CD4-positive, alpha-beta T cell (primary cell): Measurements from ENCODE around the gene KRT76. TPM values are rescaled to one million over a fixed set of nuclear protein-coding genes. Genes with fewer than 3 reads are reported as not detected.

Experiments
- ATAC-seq: fragments of 200-7000 bp; cut with Tn5 transposase; one replicate; pipeline ENCODE4 v1.10.0; 2022; ENCODE audit warnings: mild to moderate bottlenecking; ENCODE audit not compliant: poor library complexity
- CTCF ChIA-PET: fragments of 350-600 bp; sonication (Branson Sonifier 250); formaldehyde crosslinking; loops from one replicate; lab custom pipeline; 2021; ENCODE audit warnings: antibody characterized with exemption, inconsistent platforms; lab: Charles Lee
- POLR2A ChIA-PET: fragments of 350-600 bp; sonication (Branson Sonifier 250); formaldehyde crosslinking; loops from one replicate; lab custom pipeline; 2021; ENCODE audit warnings: antibody characterized with exemption, inconsistent platforms; lab: Charles Lee
- DNase-seq, 14 experiments: peaks; one replicate each; pipeline ENCODE4 v3.0.0-alpha.2; 2013 to 2020; ENCODE audit warnings: mixed read lengths in 2 of 14
- H3K27ac ChIP-seq, 2 donors: one replicate each; pipeline versions ENCODE4 v1.5.1 to v1.7.0; 2013; ENCODE audit warnings: low read length in 2 of 2, low read depth in 1 of 2, mild to moderate bottlenecking in 1 of 2
- H3K27me3 ChIP-seq, 2 experiments: 1 replicate in 1 of 2; 2 replicates in 1 of 2; pipeline versions ENCODE4 v1.6.1 to v1.7.0; 2013; ENCODE audit warnings: low read length in 2 of 2, control low read depth in 1 of 2, mild to moderate bottlenecking in 1 of 2, moderate library complexity in 1 of 2; ENCODE audit not compliant: insufficient read depth in 2 of 2, control insufficient read depth in 1 of 2
- H3K36me3 ChIP-seq: one replicate; pipeline ENCODE4 v1.6.1; 2013; ENCODE audit warnings: low read length, control low read depth; ENCODE audit not compliant: insufficient read depth
- H3K4me1 ChIP-seq: one replicate; pipeline ENCODE4 v1.6.1; 2013; ENCODE audit warnings: low read length, control low read depth; ENCODE audit not compliant: insufficient read depth
- H3K4me3 ChIP-seq: one replicate; pipeline ENCODE4 v1.5.1; 2013; ENCODE audit warnings: mild to moderate bottlenecking, low read length, moderate library complexity
- H3K9me3 ChIP-seq, 2 experiments: 1 replicate in 1 of 2; 2 replicates in 1 of 2; pipeline versions ENCODE4 v1.6.1 to v1.7.0; 2013; ENCODE audit warnings: low read length in 2 of 2, mild to moderate bottlenecking in 2 of 2, control low read depth in 1 of 2, moderate library complexity in 1 of 2; ENCODE audit not compliant: control insufficient read depth in 1 of 2, insufficient read depth in 1 of 2
- H3K27ac Mint-ChIP-seq: one replicate; pipeline ENCODE4 v1.8.0; 2020; ENCODE audit warnings: mixed read lengths
- H3K27me3 Mint-ChIP-seq: one replicate; pipeline ENCODE4 v1.8.0; 2021; ENCODE audit warnings: mixed read lengths
- H3K36me3 Mint-ChIP-seq: one replicate; pipeline ENCODE4 v1.8.0; 2021; ENCODE audit warnings: low read depth, mixed read lengths
- H3K4me1 Mint-ChIP-seq: one replicate; pipeline ENCODE4 v1.8.0; 2021; ENCODE audit warnings: low read depth, mixed read lengths
- H3K4me3 Mint-ChIP-seq: one replicate; pipeline ENCODE4 v1.8.0; 2020; ENCODE audit warnings: mild to moderate bottlenecking, mixed read lengths
- H3K9me3 Mint-ChIP-seq: one replicate; pipeline ENCODE4 v1.8.0; 2020; ENCODE audit warnings: mixed read lengths
- intact Hi-C, 2 experiments: fragments of 100-400 bp; cut with DNase I in 1 of 2; cut with micrococcal nuclease in 1 of 2; formaldehyde crosslinking; loops; one replicate each; pipeline versions ENCODE4 v1.15.1 to v1.9.0; 2023 to 2025; cut with DNase I, micrococcal nuclease
- total RNA-seq, 174 experiments: library from RNA in 2 of 174; stranded (reverse) in 2 of 174; gene quantifications; one replicate each; pipeline ENCODE4 v1.2.3 and lab custom pipeline; 2021 to 2026
- TF ChIP-seq, protein P1 (sequence below): fragments of 200-600 bp; IDR thresholded peaks from one replicate; pipeline ENCODE4 v1.8.0; 2022; ENCODE audit warnings: antibody characterized with exemption, mild to moderate bottlenecking

The KRT76 gene
- total RNA-seq, 2 experiments from 2014 or later, result not detected

DNA sequence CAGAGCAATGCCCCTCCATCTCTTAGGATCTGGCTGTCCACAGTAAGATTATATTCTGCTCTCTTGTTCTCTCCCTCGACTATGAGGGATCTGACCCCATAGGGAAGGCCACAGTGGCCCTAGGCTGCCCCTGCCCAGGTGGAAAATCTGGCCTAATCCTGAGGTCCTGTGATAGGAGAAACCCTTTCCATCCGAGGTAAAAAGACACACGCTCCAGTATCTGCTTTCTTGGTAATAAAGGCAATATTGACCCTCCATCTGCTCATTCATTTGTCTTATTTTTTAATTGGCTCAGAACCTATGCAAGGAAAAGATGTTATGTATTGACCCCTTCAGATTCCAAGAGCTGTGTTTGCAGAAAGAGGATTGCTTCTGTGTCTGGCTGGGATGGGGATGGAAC lies 9.7 kb downstream of the KRT76 start:
- DNase-seq (no peak), ATAC-seq (no peak)
- Histone ChIP-seq H3K4me1 (no peaks in the 10 kb centered on the region), H3K27me3 (peaks cover 0 to 3% of the 10 kb centered on the region in 2 experiments), H3K27ac (no peak overlapping the region), H3K9me3 (peaks cover 0 to 4% of the 10 kb centered on the region in 2 experiments), H3K36me3 (no peaks in the 10 kb centered on the region), H3K4me3 (no peak overlapping the region)
- Mint-ChIP-seq H3K36me3 (no peaks in the 10 kb centered on the region), H3K4me3 (no peak overlapping the region), H3K4me1 (no peaks in the 10 kb centered on the region), H3K27ac (no peak overlapping the region), H3K27me3 (peaks cover 4% of the 10 kb centered on the region), H3K9me3 (no peaks in the 10 kb centered on the region)
- POLR2A ChIA-PET, result no interaction called here
- CTCF ChIA-PET, result no interaction called here
- TF ChIP-seq, protein P1, sequence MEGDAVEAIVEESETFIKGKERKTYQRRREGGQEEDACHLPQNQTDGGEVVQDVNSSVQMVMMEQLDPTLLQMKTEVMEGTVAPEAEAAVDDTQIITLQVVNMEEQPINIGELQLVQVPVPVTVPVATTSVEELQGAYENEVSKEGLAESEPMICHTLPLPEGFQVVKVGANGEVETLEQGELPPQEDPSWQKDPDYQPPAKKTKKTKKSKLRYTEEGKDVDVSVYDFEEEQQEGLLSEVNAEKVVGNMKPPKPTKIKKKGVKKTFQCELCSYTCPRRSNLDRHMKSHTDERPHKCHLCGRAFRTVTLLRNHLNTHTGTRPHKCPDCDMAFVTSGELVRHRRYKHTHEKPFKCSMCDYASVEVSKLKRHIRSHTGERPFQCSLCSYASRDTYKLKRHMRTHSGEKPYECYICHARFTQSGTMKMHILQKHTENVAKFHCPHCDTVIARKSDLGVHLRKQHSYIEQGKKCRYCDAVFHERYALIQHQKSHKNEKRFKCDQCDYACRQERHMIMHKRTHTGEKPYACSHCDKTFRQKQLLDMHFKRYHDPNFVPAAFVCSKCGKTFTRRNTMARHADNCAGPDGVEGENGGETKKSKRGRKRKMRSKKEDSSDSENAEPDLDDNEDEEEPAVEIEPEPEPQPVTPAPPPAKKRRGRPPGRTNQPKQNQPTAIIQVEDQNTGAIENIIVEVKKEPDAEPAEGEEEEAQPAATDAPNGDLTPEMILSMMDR, result no peak
- intact Hi-C loops, result no loop called here

DNA sequence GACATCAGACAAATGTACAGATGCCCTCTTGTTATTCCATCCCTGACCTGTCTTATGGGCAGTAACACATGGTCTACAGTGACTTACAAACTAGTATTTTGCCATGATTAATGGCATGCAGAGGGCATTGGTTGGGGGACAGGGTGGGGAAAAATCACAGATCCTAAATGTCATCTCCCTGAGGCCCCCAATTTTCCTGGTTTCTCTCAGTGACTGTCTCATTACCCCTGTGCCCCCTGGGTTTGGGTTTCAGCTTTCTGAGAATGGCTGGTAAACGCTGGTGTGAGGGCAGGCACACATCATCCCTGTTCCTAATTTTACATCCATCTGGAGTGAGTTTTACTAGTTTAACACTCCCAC lies 10.1 kb downstream of the KRT76 start:
- TF ChIP-seq, protein P1, result no peak
- H3K27me3 ChIP-seq, result peaks cover 0 to 3% of the 10 kb centered on the region in 2 experiments
- ChIA-PET POLR2A (no interaction called here), CTCF (no interaction called here)
- no peak for ATAC-seq
- H3K4me3 ChIP-seq, result no peak overlapping the region
- H3K36me3 ChIP-seq, result no peaks in the 10 kb centered on the region
- peaks cover 0 to 4% of the 10 kb centered on the region in 2 experiments for H3K9me3 ChIP-seq
- Mint-ChIP-seq H3K4me1 (no peaks in the 10 kb centered on the region), H3K27ac (no peak overlapping the region), H3K27me3 (peaks cover 4% of the 10 kb centered on the region), H3K36me3 (no peaks in the 10 kb centered on the region), H3K4me3 (no peak overlapping the region), H3K9me3 (no peaks in the 10 kb centered on the region)
- DNase-seq, result no peak
- no peaks in the 10 kb centered on the region for H3K4me1 ChIP-seq
- intact Hi-C loops, result no loop called here
- no peak overlapping the region for H3K27ac ChIP-seq

DNA sequence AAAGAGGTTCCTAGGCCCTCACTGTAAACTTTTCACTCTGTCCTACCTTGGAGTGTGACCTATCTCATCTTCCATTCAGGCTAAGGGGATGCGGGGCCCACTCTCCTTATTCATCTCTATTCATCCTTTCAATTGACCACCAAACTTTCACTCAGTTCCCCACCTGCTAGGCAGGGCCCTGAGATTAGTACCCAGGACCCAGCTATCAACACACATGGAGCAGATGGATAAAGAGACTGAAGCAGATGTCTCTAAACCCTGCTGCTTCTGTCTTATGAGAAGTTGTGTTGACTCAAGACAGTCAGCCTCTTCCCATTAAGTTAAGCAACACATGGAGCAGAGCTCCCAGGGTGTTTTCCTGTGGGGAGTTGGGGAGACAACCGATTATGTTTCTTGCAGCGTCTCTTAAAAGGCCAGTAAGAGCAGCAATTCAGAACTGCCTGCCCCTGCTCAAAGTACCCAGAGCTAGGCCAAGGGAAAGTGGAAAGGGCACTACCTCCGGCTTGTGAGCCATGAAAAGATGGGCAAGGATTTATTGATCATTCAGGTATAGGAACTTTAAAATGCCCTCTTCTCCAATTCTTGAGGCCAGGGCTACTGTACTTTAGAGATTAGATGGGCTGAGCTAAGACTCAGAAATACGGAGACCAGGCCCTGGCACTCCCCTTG lies 10.7 kb downstream of the KRT76 start:
- H3K27ac ChIP-seq, result no peak overlapping the region
- ChIA-PET CTCF (no interaction called here), POLR2A (no interaction called here)
- no peak for ATAC-seq
- H3K36me3 ChIP-seq, result no peaks in the 10 kb centered on the region
- Mint-ChIP-seq H3K4me3 (no peak overlapping the region), H3K9me3 (no peaks in the 10 kb centered on the region), H3K4me1 (no peaks in the 10 kb centered on the region), H3K36me3 (no peaks in the 10 kb centered on the region), H3K27ac (no peak overlapping the region), H3K27me3 (peaks cover 4% of the 10 kb centered on the region)
- no peaks in the 10 kb centered on the region for H3K4me1 ChIP-seq
- H3K9me3 ChIP-seq, result peaks cover 3 to 4% of the 10 kb centered on the region in 2 experiments
- DNase-seq, result no peak
- H3K4me3 ChIP-seq, result no peak overlapping the region
- peaks cover 0 to 3% of the 10 kb centered on the region in 2 experiments for H3K27me3 ChIP-seq
- TF ChIP-seq, protein P1, result no peak
- intact Hi-C loops, result no loop called here
